HCT116 (cell line): ENCODE data around the gene SIX2. TPM values are rescaled to one million over a fixed set of nuclear protein-coding genes. Genes with fewer than 3 reads are reported as not detected.

Experiments
- ATAC-seq: fragments of 200-7000 bp; cut with Tn5 transposase; 2 replicates; pipeline ENCODE4 v1.9.1; 2020; ENCODE audit warnings: mild to moderate bottlenecking, moderate library complexity
- BruUV-seq: library from RNA; stranded (reverse); fragments of 400-500 nt; replicated peaks from 2 replicates; lab custom pipeline; 2021; lab: Mats Ljungman, UMichigan
- CTCF ChIA-PET: fragments of 300-600 bp; sonication (Branson Sonifier 250); formaldehyde crosslinking; loops from one replicate; lab custom pipeline; 2021; ENCODE audit warnings: antibody characterized with exemption; lab: Charles Lee
- POLR2A ChIA-PET: fragments of 300-600, 350-600 bp; sonication (Branson Sonifier 250); formaldehyde crosslinking; loops from one replicate; lab custom pipeline; 2021; ENCODE audit warnings: antibody characterized with exemption; lab: Charles Lee
- RAD21 ChIA-PET, 2 experiments: fragments of 300-600 bp; sonication (Branson Sonifier 250); formaldehyde crosslinking; loops; one replicate each; lab custom pipeline; 2023; ENCODE audit warnings: low total read pairs in 2 of 2; ENCODE audit not compliant: uncharacterized antibody in 2 of 2, unreplicated experiment in 2 of 2, low non-redundant PET in 1 of 2; lab: Charles Lee
- DNase-seq: peaks from one replicate; pipeline ENCODE4 v3.0.0-alpha.2; 2010; ENCODE audit warnings: low read depth, low spot score
- H2AFZ ChIP-seq: fragments of 200-600 bp; shearing (Covaris generic), sonication (generic); 2 replicates; pipeline ENCODE4 v1.6.1; 2017; ENCODE audit warnings: low read depth, mixed run types, mixed read lengths, antibody characterized with exemption, low read length; ENCODE audit not compliant: poor library complexity, severe bottlenecking
- H3K27ac ChIP-seq: 2 replicates; pipeline ENCODE4 v1.5.1; 2012; ENCODE audit warnings: low read depth, low read length
- H3K27me3 ChIP-seq: fragments of 200-600 bp; sonication (generic); 2 replicates; pipeline ENCODE4 v1.6.1; 2016; ENCODE audit warnings: mixed run types, low read length, mixed read lengths; ENCODE audit not compliant: insufficient read depth
- H3K36me3 ChIP-seq, 2 experiments: fragments of 200-500 bp in 1 of 2; fragments of 200-600 bp in 1 of 2; sonication (Bioruptor generic) in 1 of 2; sonication (generic) in 1 of 2; 2 replicates each; pipeline versions ENCODE4 v1.5.1 to v1.6.1; 2014 to 2016; ENCODE audit warnings: low read length in 2 of 2, inconsistent platforms in 1 of 2, mixed read lengths in 1 of 2, mixed run types in 1 of 2; ENCODE audit not compliant: insufficient read depth in 2 of 2, control insufficient read depth in 1 of 2
- H3K4me1 ChIP-seq, 2 experiments: fragments of 200-600 bp in 1 of 2; sonication (generic) in 1 of 2; 2 replicates each; pipeline versions ENCODE4 v1.5.1 to v1.6.1; 2012 to 2017; ENCODE audit warnings: low read length in 2 of 2, inconsistent platforms in 1 of 2, mild to moderate bottlenecking in 1 of 2, mixed read lengths in 1 of 2, mixed run types in 1 of 2, moderate library complexity in 1 of 2; ENCODE audit not compliant: insufficient read depth in 2 of 2, control insufficient read depth in 1 of 2
- H3K4me2 ChIP-seq: fragments of 200-600 bp; sonication (generic); 2 replicates; pipeline ENCODE4 v1.6.1; 2017; ENCODE audit warnings: mixed run types, low read length, mixed read lengths
- H3K4me3 ChIP-seq, 2 experiments: fragments of 200-600 bp in 1 of 2; sonication (generic) in 1 of 2; replicated peaks in 1 of 2; 2 replicates each; pipeline ENCODE4 v1.5.1; 2011 to 2016; ENCODE audit warnings: low read length in 2 of 2, control low read depth in 1 of 2, low read depth in 1 of 2, mild to moderate bottlenecking in 1 of 2, mixed read lengths in 1 of 2, mixed run types in 1 of 2
- H3K79me2 ChIP-seq: fragments of 200-600 bp; sonication (generic); 2 replicates; pipeline ENCODE4 v1.6.1; 2017; ENCODE audit warnings: mild to moderate bottlenecking, mixed run types, low read length, moderate library complexity, mixed read lengths; ENCODE audit not compliant: insufficient read depth
- H3K9ac ChIP-seq: fragments of 200-600 bp; sonication (generic); 2 replicates; pipeline ENCODE4 v1.6.1; 2016; ENCODE audit warnings: low read length, mixed read lengths
- H3K9me2 ChIP-seq: fragments of 200-600 bp; sonication (generic), shearing (Covaris generic); 2 replicates; pipeline ENCODE4 v1.6.1; 2017; ENCODE audit warnings: mixed run types, mild to moderate bottlenecking, moderate library complexity; ENCODE audit not compliant: insufficient read depth
- H3K9me3 ChIP-seq, 2 experiments: fragments of 200-500 bp in 1 of 2; fragments of 200-600 bp in 1 of 2; sonication (Bioruptor generic) in 1 of 2; sonication (generic) in 1 of 2; 2 replicates each; pipeline ENCODE4 v1.6.1; 2014 to 2017; ENCODE audit warnings: low read length in 2 of 2, mixed read lengths in 2 of 2, inconsistent platforms in 1 of 2, low read depth in 1 of 2, mild to moderate bottlenecking in 1 of 2, mixed run types in 1 of 2, moderate library complexity in 1 of 2; ENCODE audit not compliant: control insufficient read depth in 1 of 2, insufficient read depth in 1 of 2
- H4K20me1 ChIP-seq: fragments of 200-600 bp; sonication (generic), shearing (Covaris generic); 2 replicates; pipeline ENCODE4 v1.6.1; 2017; ENCODE audit warnings: mixed run types, mild to moderate bottlenecking, moderate library complexity; ENCODE audit not compliant: insufficient read depth
- EZH2 ChIP-seq: fragments of 200-600 bp; sonication (generic); IDR thresholded peaks from 2 replicates; pipeline ENCODE4 v1.6.1; 2017; ENCODE audit warnings: antibody characterized with exemption, mixed run types
- EZH2phosphoT487 ChIP-seq: fragments of 200-600 bp; IDR thresholded peaks from 2 replicates; pipeline ENCODE4 v1.6.1; 2018; ENCODE audit warnings: antibody characterized with exemption, borderline replicate concordance
- FOSL1 ChIP-seq: IDR thresholded peaks from 2 replicates; pipeline ENCODE4 v1.6.1; 2012; ENCODE audit warnings: low read depth
- JUND ChIP-seq: IDR thresholded peaks from 2 replicates; pipeline ENCODE4 v1.6.1; 2012
- RAD21 ChIP-seq: IDR thresholded peaks from 2 replicates; pipeline ENCODE4 v1.6.1; 2012; ENCODE audit warnings: low read depth, mild to moderate bottlenecking
- intact Hi-C: fragments of 100-400 bp; cut with micrococcal nuclease; formaldehyde crosslinking; loops from 2 replicates; pipeline ENCODE4 v1.10.0; 2022
- total RNA-seq: library from RNA; stranded (reverse); gene quantifications from one replicate; pipeline ENCODE4 v1.2.1, GENCODE V29; 2021; ENCODE audit not compliant: unreplicated experiment
- TF ChIP-seq, protein P1 (sequence below): IDR thresholded peaks from 2 replicates; pipeline ENCODE4 v1.6.1; 2012

The SIX2 gene
- total RNA-seq, 1 experiment from 2014 or later = 0.54 TPM

DNA sequence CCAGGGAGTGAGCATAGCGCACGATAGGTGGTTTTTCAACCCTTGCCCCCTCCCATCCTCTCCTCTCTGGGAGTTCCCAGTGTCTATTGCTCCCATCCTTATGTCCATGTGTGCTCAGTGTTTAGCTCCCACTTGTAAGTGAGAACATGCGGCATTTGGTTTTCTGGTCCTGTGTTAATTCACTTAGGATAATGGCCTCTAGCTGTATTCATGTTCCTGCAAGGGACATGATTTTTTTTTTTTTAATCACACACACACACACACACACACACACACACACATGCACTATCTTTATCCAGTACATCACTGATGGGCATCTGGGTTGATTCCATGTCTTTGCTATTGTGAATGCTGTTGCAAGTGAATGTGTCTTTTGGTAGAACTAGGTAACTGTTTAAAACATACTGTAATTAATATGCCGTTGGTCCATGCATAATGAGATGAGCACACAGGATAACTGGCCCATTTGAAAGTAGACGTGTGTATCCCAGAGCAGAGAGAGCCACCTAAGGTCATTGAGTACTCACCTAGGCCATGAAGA, 43.2 kb upstream of the SIX2 start:
- Histone ChIP-seq H3K9me3 (no peaks in the 10 kb centered on the region), H3K27me3 (no peaks in the 10 kb centered on the region), H3K9me2 (no peaks in the 10 kb centered on the region), H3K4me1 (no peaks in the 10 kb centered on the region), H3K36me3 (no peaks in the 10 kb centered on the region), H3K27ac (no peak overlapping the region), H3K4me2 (no peak overlapping the region), H3K79me2 (no peaks in the 10 kb centered on the region), H3K4me3 (no peak overlapping the region), H2AFZ (no peak overlapping the region), H3K9ac (no peak overlapping the region), H4K20me1 (no peaks in the 10 kb centered on the region)
- no TSS peak for BruUV-seq
- DNase-seq (no peak), ATAC-seq (no peak)
- ChIA-PET CTCF (no interaction called here), RAD21 (no interaction called here), POLR2A (no interaction called here)
- intact Hi-C loops = no loop called here
- TF ChIP-seq EZH2phosphoT487 (no peak), RAD21 (no peak), EZH2 (no peak)
- TF ChIP-seq, protein P1, sequence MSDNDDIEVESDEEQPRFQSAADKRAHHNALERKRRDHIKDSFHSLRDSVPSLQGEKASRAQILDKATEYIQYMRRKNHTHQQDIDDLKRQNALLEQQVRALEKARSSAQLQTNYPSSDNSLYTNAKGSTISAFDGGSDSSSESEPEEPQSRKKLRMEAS = no peak

- H4K20me1 ChIP-seq = no peaks in the 10 kb centered on the region
- H3K9me3 ChIP-seq = no peaks in the 10 kb centered on the region
- CTCF ChIA-PET = no interaction called here
- no peaks in the 10 kb centered on the region for H3K36me3 ChIP-seq
- no peak overlapping the region for H2AFZ ChIP-seq
- TF ChIP-seq JUND = no peak
- TF ChIP-seq FOSL1 = no peak
- TF ChIP-seq EZH2 = no peak
- TF ChIP-seq, all 23 proteins: peak for 0
- Histone ChIP-seq H3K4me2 (no peak overlapping the region), H3K79me2 (no peaks in the 10 kb centered on the region), H3K27ac (no peak overlapping the region), H3K27me3 (peaks cover 3% of the 10 kb centered on the region; the same call in 1 of the 2 replicates), H3K9me2 (no peaks in the 10 kb centered on the region), H3K4me3 (no peak overlapping the region), H3K9ac (no peak overlapping the region), H3K4me1 (no peaks in the 10 kb centered on the region)
- intact Hi-C loops = no loop called here
- no peak for DNase-seq
- no peak for ATAC-seq
- RAD21 ChIA-PET = no interaction called here
- BruUV-seq = no TSS peak
- POLR2A ChIA-PET = no interaction called here
Measured at GRCh38 chr2:45049569-45050336, 40.5 kb upstream of the SIX2 start.
